HEK293 (cell line): ENCODE data around the gene USP21.
A peak's percentile ranks its signal among the peaks of the same experiment; 100 is the strongest.

Experiments used
- BCL11B ChIP-seq: fragments of 450-650 bp; formaldehyde crosslinking; IDR thresholded peaks from 2 replicates; pipeline ENCODE4 v1.5.1; 2016; ENCODE audit warnings: low read depth, missing biosample characterization, missing genetic modification characterization
- GLIS2 ChIP-seq: fragments of 450-650 bp; formaldehyde crosslinking; IDR thresholded peaks from 2 replicates; pipeline ENCODE4 v1.5.1; 2016; ENCODE audit warnings: missing biosample characterization, missing genetic modification characterization
- KLF9 ChIP-seq: fragments of 450-650 bp; formaldehyde crosslinking; IDR thresholded peaks from 2 replicates; pipeline ENCODE4 v1.5.1; 2016; ENCODE audit warnings: missing biosample characterization, missing genetic modification characterization, low read depth
- MZF1 ChIP-seq: fragments of 450-650 bp; formaldehyde crosslinking; IDR thresholded peaks from 2 replicates; pipeline ENCODE4 v1.5.1; 2017; ENCODE audit warnings: missing biosample characterization, missing genetic modification characterization, borderline replicate concordance
- PRDM1 ChIP-seq: fragments of 450-650 bp; formaldehyde crosslinking; IDR thresholded peaks from 2 replicates; pipeline ENCODE4; 2016; ENCODE audit warnings: missing biosample characterization, missing genetic modification characterization
- RBAK ChIP-seq: fragments of 450-650 bp; formaldehyde crosslinking; IDR thresholded peaks from 2 replicates; pipeline ENCODE4 v1.5.1; 2016; ENCODE audit warnings: missing biosample characterization, missing genetic modification characterization
- SALL2 ChIP-seq: fragments of 450-650 bp; formaldehyde crosslinking; IDR thresholded peaks from 2 replicates; pipeline ENCODE4 v1.5.0; 2017; ENCODE audit warnings: missing biosample characterization, mild to moderate bottlenecking, missing genetic modification characterization, borderline replicate concordance
- ZBTB1 ChIP-seq: fragments of 450-650 bp; formaldehyde crosslinking; IDR thresholded peaks from 2 replicates; pipeline ENCODE4 v1.5.1; 2016; ENCODE audit warnings: missing biosample characterization, missing genetic modification characterization
- ZBTB17 ChIP-seq: fragments of 450-650 bp; formaldehyde crosslinking; IDR thresholded peaks from 2 replicates; pipeline ENCODE4 v1.5.1; 2016; ENCODE audit warnings: missing biosample characterization, missing genetic modification characterization
- ZBTB20 ChIP-seq: fragments of 450-650 bp; formaldehyde crosslinking; IDR thresholded peaks from 2 replicates; pipeline ENCODE4 v1.5.1; 2016; ENCODE audit warnings: missing biosample characterization, missing genetic modification characterization
- ZBTB21 ChIP-seq: fragments of 450-650 bp; formaldehyde crosslinking; IDR thresholded peaks from 2 replicates; pipeline ENCODE4 v1.5.1; 2017; ENCODE audit warnings: missing biosample characterization, missing genetic modification characterization
- ZBTB8A ChIP-seq: fragments of 450-650 bp; formaldehyde crosslinking; IDR thresholded peaks from 2 replicates; pipeline ENCODE4 v1.5.1; 2016; ENCODE audit warnings: missing biosample characterization, missing genetic modification characterization
- ZNF132 ChIP-seq: fragments of 450-650 bp; formaldehyde crosslinking; IDR thresholded peaks from 2 replicates; pipeline ENCODE4 v1.5.1; 2017; ENCODE audit warnings: missing biosample characterization, missing genetic modification characterization, borderline replicate concordance
- ZNF202 ChIP-seq: fragments of 450-650 bp; formaldehyde crosslinking; IDR thresholded peaks from 2 replicates; pipeline ENCODE4 v1.5.1; 2016; ENCODE audit warnings: missing biosample characterization, missing genetic modification characterization, borderline replicate concordance
- ZNF26 ChIP-seq: fragments of 450-650 bp; formaldehyde crosslinking; IDR thresholded peaks from 2 replicates; pipeline ENCODE4 v1.5.1; 2016; ENCODE audit warnings: missing biosample characterization, missing genetic modification characterization
- ZNF266 ChIP-seq: fragments of 450-650 bp; formaldehyde crosslinking; IDR thresholded peaks from 2 replicates; pipeline ENCODE4 v1.5.1; 2016; ENCODE audit warnings: missing biosample characterization, missing genetic modification characterization, low read depth
- ZNF280D ChIP-seq: fragments of 450-650 bp; formaldehyde crosslinking; IDR thresholded peaks from 2 replicates; pipeline ENCODE4 v1.5.1; 2016; ENCODE audit warnings: missing biosample characterization, missing genetic modification characterization
- ZNF366 ChIP-seq: fragments of 450-650 bp; formaldehyde crosslinking; conservative IDR thresholded peaks from 2 replicates; pipeline ENCODE4 v1.5.1; 2016; ENCODE audit warnings: missing biosample characterization, missing genetic modification characterization
- ZNF423 ChIP-seq: fragments of 450-650 bp; formaldehyde crosslinking; IDR thresholded peaks from 2 replicates; pipeline ENCODE4 v1.5.1; 2016; ENCODE audit warnings: missing biosample characterization, missing genetic modification characterization
- ZNF426 ChIP-seq: fragments of 450-650 bp; formaldehyde crosslinking; IDR thresholded peaks from 2 replicates; pipeline ENCODE4 v1.5.1; 2017; ENCODE audit warnings: missing biosample characterization, missing genetic modification characterization, mild to moderate bottlenecking, inconsistent platforms, moderate library complexity
- ZNF433 ChIP-seq: fragments of 450-650 bp; formaldehyde crosslinking; IDR thresholded peaks from 2 replicates; pipeline ENCODE4 v1.5.1; 2016; ENCODE audit warnings: missing biosample characterization, missing genetic modification characterization, low read depth
- ZNF518A ChIP-seq: fragments of 450-650 bp; formaldehyde crosslinking; conservative IDR thresholded peaks from 2 replicates; pipeline ENCODE4 v1.5.1; 2016; ENCODE audit warnings: low read depth, missing biosample characterization, missing genetic modification characterization
- ZNF549 ChIP-seq: fragments of 450-650 bp; IDR thresholded peaks from 2 replicates; pipeline ENCODE4 v1.5.1; 2018; ENCODE audit warnings: missing biosample characterization, missing genetic modification characterization, mild to moderate bottlenecking, inconsistent platforms, moderate library complexity
- ZNF560 ChIP-seq: fragments of 450-650 bp; formaldehyde crosslinking; IDR thresholded peaks from 2 replicates; pipeline ENCODE4 v1.5.1; 2017; ENCODE audit warnings: missing biosample characterization, missing genetic modification characterization, borderline replicate concordance
- ZNF610 ChIP-seq: fragments of 450-650 bp; formaldehyde crosslinking; IDR thresholded peaks from 2 replicates; pipeline ENCODE4 v1.5.1; 2016; ENCODE audit warnings: missing biosample characterization, missing genetic modification characterization, borderline replicate concordance
- ZNF623 ChIP-seq: fragments of 450-650 bp; formaldehyde crosslinking; IDR thresholded peaks from 2 replicates; pipeline ENCODE4 v1.5.1; 2016; ENCODE audit warnings: missing biosample characterization, missing genetic modification characterization
- ZNF707 ChIP-seq: fragments of 450-650 bp; formaldehyde crosslinking; IDR thresholded peaks from 2 replicates; pipeline ENCODE4 v1.5.1; 2016; ENCODE audit warnings: missing biosample characterization, missing genetic modification characterization
- ZNF777 ChIP-seq: fragments of 450-650 bp; formaldehyde crosslinking; IDR thresholded peaks from 2 replicates; pipeline ENCODE4 v1.5.1; 2017; ENCODE audit warnings: missing biosample characterization, missing genetic modification characterization, borderline replicate concordance
- ZSCAN18 ChIP-seq: fragments of 450-650 bp; formaldehyde crosslinking; IDR thresholded peaks from 2 replicates; pipeline ENCODE4 v1.5.1; 2016; ENCODE audit warnings: missing biosample characterization, missing genetic modification characterization

USP21 gene

GRCh38 chr1:161165742-161166668 lies 6.7 kb downstream of the USP21 start, which contains the start of gene PPOX (continued):
- TF ChIP-seq ZNF777 (no peak), ZNF426 (no peak), ZNF423 (tag by site-specific recombination) (no peak), PRDM1 (no peak), ZNF132 (no peak), MZF1 (tag by site-specific recombination) (0 out of 2 replicates have a peak, but pooled peaks have one; percentile 25), KLF9 (peak; percentile 75), ZNF26 (tag by site-specific recombination) (no peak), ZNF610 (tag by site-specific recombination) (peak; percentile 75), ZBTB20 (tag by site-specific recombination) (peak; percentile 60; the same call in 1 of the 2 replicates), ZBTB8A (tag by site-specific recombination) (peak; percentile 43; the same call in 1 of the 2 replicates), SALL2 (tag by site-specific recombination) (no peak), ZSCAN18 (tag by site-specific recombination) (no peak), ZBTB17 (tag by site-specific recombination) (peak; percentile 99), ZBTB21 (no peak), GLIS2 (tag by site-specific recombination) (no peak), RBAK (no peak), ZNF433 (tag by site-specific recombination) (no peak), ZNF202 (no peak), ZNF280D (tag by site-specific recombination) (no peak), ZNF518A (tag by site-specific recombination) (no peak), ZNF623 (tag by site-specific recombination) (no peak), BCL11B (tag by site-specific recombination) (peak; percentile 68), ZNF707 (tag by site-specific recombination) (no peak), ZNF366 (tag by site-specific recombination) (peak; percentile 75), ZNF560 (tag by site-specific recombination) (no peak), ZNF266 (tag by site-specific recombination) (no peak), ZBTB1 (tag by site-specific recombination) (no peak), ZNF549 (tag by site-specific recombination) (no peak)
